Small intestine (tissue), 7 donors: Measurements from ENCODE around the gene R3HDM2. TPM values are rescaled to one million over a fixed set of nuclear protein-coding genes. Genes with fewer than 3 reads are reported as not detected.
"Not testable (repeated sequence)": the region's sequence is repeated elsewhere in the genome, so short reads cannot be mapped to it uniquely, and the experiment has no call there.

ENCODE experiments used
- DNase-seq, 2 donors: peaks; one replicate each; pipeline versions ENCODE4 v3.0.0 to v3.0.0-alpha.2; 2013
- FAIRE-seq: peaks from 2 replicates; lab custom pipeline; 2012; peaks lifted over from hg19 to GRCh38; lab: Jason Lieb, UNC
- H3K27ac ChIP-seq, 3 donors: one replicate each; pipeline ENCODE4 v1.5.1; 2013; ENCODE audit warnings: low read length in 2 of 3, mild to moderate bottlenecking in 2 of 3, control low read depth in 1 of 3, inconsistent platforms in 1 of 3, low read depth in 1 of 3, moderate library complexity in 1 of 3
- H3K27me3 ChIP-seq, 3 donors: one replicate each; pipeline ENCODE4 v1.6.1; 2013; ENCODE audit warnings: low read length in 3 of 3, inconsistent platforms in 1 of 3; ENCODE audit not compliant: control insufficient read depth in 3 of 3, insufficient read depth in 3 of 3
- H3K36me3 ChIP-seq, 3 donors: one replicate each; pipeline ENCODE4 v1.6.1; 2013; ENCODE audit warnings: low read length in 3 of 3, inconsistent platforms in 1 of 3, low read depth in 1 of 3, mild to moderate bottlenecking in 1 of 3, moderate library complexity in 1 of 3; ENCODE audit not compliant: control insufficient read depth in 3 of 3, insufficient read depth in 2 of 3
- H3K4me1 ChIP-seq, 3 donors: one replicate each; pipeline ENCODE4 v1.6.1; 2013; ENCODE audit warnings: low read length in 2 of 3, inconsistent platforms in 1 of 3, low read depth in 1 of 3, mild to moderate bottlenecking in 1 of 3, moderate library complexity in 1 of 3; ENCODE audit not compliant: control insufficient read depth in 3 of 3, insufficient read depth in 2 of 3
- H3K4me3 ChIP-seq, 3 donors: one replicate each; pipeline ENCODE4 v1.5.1; 2013; ENCODE audit warnings: low read length in 3 of 3, control low read depth in 1 of 3, inconsistent platforms in 1 of 3, low read depth in 1 of 3, mild to moderate bottlenecking in 1 of 3, moderate library complexity in 1 of 3
- H3K9me3 ChIP-seq, 2 donors: one replicate each; pipeline ENCODE4 v1.6.1; 2013; ENCODE audit warnings: low read depth in 1 of 2, low read length in 1 of 2; ENCODE audit not compliant: control insufficient read depth in 2 of 2, insufficient read depth in 1 of 2
- WGBS, 3 donors: extraction: QIAGEN DNeasy Blood & Tissue Kit; methylation state at CpG; one replicate each; pipeline ENCODE4 v1.1.7; 2013; 5-methylcytosine and 5-hydroxymethylcytosine counted together
- polyA plus RNA-seq, 4 donors: library from polyadenylated mRNA; stranded (reverse) in 3 of 4; unstranded in 1 of 4; fragments of 200-250 nt in 3 of 4; fragments of 120-200 nt in 1 of 4; gene quantifications; one replicate each; pipeline versions ENCODE4 v1.2.1 to v1.2.3, GENCODE V29; 2013
- donor health status: healthy with polysubstance abuse.
- donor health status: control.
- donor health status: control.
- donor health status: Bipolar disorder and iron deficiency.
- donor health status: healthy.

The R3HDM2 gene
- polyA plus RNA-seq, 4 donors, result 14.5 to 62.4 (median 18.7) TPM

DNA sequence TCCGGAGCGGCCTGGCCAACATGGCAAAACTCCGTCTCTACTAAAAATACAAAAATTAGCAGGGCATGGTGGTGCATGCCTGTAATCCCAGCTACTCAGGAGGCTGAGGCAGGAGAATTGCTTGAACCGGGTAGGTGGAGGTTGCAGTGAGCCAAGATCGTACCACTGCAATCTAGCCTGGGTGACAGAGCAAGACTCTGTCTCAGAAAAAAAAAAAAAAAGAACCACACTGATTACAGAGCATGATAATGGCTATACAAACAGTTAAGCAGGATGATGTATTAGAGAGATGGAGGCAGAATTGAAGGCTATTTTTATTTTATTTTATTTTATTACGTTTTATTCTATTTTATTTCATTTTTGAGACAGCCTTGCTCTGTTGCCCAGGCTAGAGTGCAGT lies 13.5 kb upstream of the R3HDM2 start:
- DNase-seq, H3K36me3 ChIP-seq, H3K4me3 ChIP-seq, H3K27ac ChIP-seq, H3K4me1 ChIP-seq, FAIRE-seq, H3K27me3 ChIP-seq: not testable (repeated sequence)
- 79 to 85% (median 82%) methylated on average over 6 of the region's 6 CpGs for WGBS, 3 donors
- peaks cover 0 to 11% of the 10 kb centered on the region in 2 donors for H3K9me3 ChIP-seq

DNA sequence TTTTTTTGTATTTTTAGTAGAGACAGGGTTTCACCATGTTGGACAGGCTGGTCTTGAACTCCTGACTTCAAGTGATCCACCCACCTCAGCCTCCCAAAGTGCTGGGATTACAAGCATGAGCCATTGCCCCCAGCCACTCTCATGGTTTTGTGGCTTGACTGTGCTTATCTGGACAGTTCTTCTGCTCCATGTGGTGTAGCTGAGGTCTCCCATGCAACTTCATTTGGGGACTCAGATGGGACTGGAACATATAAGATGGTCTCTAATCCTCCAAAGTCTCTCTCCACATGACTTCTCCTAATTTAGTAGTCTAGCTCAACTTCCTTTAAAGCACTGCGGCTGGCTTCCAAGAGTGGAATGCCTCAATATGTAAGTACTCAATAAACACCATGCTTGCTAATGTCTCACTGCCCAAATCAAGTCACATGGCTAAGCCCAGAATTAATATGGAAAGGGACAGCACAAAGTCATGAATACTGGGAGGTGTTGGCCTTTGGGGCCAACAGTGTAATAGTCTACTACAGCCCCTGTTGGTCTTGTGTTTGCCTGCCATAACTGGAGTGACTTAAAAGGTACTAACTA lies 11.1 kb upstream of the R3HDM2 start:
- Histone ChIP-seq H3K4me3 (no peak overlapping the region), H3K9me3 (peaks cover 0 to 4% of the 10 kb centered on the region in 2 donors), H3K36me3 (no peaks in the 10 kb centered on the region), H3K4me1 (no peaks in the 10 kb centered on the region), H3K27me3 (no peaks in the 10 kb centered on the region), H3K27ac (no peak overlapping the region)
- FAIRE-seq (no peak), DNase-seq (no peak)
- 37 to 82% (median 55%) methylated on average over 1 of the region's 1 CpG for WGBS, 3 donors

DNA sequence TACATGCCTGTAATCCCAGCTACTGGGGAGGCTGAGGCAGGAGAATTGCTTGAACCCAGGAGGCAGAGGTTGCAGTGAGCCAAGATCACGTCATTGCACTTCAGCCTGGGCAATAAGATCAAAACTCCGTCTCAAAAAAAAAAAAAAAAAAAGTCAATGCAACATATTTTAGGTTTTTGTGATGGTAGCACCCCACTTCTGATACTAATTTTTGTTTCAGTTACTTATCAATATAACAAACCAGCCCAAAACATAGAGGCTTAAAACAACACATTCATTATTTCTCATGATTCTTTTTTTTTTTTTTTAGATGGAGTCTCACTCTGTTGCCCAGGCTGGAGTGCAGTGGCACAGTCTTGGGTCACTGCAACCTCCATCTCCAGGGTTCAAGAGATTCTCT lies 10.6 kb upstream of the R3HDM2 start:
- not testable (repeated sequence) for H3K4me3 ChIP-seq, H3K27me3 ChIP-seq, H3K27ac ChIP-seq, FAIRE-seq, DNase-seq, H3K36me3 ChIP-seq, H3K4me1 ChIP-seq, H3K9me3 ChIP-seq
- 88 to 96% (median 91%) methylated on average over 2 of the region's 2 CpGs for WGBS, 3 donors

DNA sequence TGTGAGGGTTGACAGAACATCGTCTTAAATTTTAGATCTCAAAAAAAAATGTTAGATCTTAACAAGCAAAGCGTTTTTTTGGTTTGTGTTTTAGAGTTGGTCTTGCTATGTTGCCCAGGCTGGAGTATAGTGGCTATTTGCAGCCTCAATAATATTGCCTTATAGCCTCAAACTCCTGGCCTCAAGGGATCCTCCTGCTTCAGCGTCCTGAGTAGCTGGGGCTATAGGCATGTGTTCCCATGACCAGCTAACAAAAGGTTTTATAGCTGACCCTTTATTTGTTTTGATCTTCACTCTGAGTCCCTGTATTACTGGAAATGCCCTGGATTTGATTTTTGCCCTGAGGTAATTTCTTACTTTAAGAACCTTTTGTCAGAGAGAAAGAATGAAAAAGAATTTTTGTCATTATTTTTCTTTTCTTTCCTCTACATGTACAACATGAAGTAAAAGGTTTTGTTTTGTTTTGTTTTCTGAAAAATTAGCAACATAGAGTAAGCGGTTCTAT lies 9.0 kb upstream of the R3HDM2 start:
- FAIRE-seq, result no peak
- H3K9me3 ChIP-seq, result peaks cover 0 to 4% of the 10 kb centered on the region in 2 donors
- WGBS, 3 donors, result 84 to 87% (median 85%) methylated on average over 4 of the region's 4 CpGs
- H3K4me1 ChIP-seq, result peaks cover 0 to 2% (median 0%) of the 10 kb centered on the region in 3 donors
- no peaks in the 10 kb centered on the region for H3K36me3 ChIP-seq
- H3K27ac ChIP-seq, result no peak overlapping the region
- H3K4me3 ChIP-seq, result no peak overlapping the region
- no peaks in the 10 kb centered on the region for H3K27me3 ChIP-seq
- no peak for DNase-seq

DNA sequence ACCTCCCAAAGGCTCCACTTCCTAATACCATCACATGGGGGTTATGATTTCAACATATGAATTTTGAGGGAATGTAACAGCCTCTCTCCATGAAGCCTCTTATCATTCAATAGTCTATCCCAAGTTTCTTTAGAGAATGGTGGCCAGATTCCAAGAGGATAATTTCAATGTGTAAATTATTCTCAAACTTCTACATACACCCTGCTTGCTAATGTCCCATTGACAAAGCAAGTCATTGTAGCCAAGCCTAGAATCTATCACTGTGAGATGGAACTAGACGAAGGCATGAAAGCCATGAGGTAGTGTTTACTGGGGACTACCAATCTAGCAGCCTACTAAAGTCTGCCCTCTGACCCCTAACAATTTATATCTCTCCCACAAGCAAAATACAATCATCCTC lies 7.6 kb upstream of the R3HDM2 start:
- Histone ChIP-seq H3K4me3 (no peak overlapping the region), H3K27ac (no peak overlapping the region), H3K9me3 (peaks cover 0 to 4% of the 10 kb centered on the region in 2 donors), H3K27me3 (no peaks in the 10 kb centered on the region), H3K36me3 (no peaks in the 10 kb centered on the region), H3K4me1 (peaks cover 0 to 8% (median 0%) of the 10 kb centered on the region in 3 donors)
- no peak for FAIRE-seq
- DNase-seq, result no peak
- WGBS, 3 donors, result 50 to 70% (median 50%) methylated on average over 1 of the region's 1 CpG

DNA sequence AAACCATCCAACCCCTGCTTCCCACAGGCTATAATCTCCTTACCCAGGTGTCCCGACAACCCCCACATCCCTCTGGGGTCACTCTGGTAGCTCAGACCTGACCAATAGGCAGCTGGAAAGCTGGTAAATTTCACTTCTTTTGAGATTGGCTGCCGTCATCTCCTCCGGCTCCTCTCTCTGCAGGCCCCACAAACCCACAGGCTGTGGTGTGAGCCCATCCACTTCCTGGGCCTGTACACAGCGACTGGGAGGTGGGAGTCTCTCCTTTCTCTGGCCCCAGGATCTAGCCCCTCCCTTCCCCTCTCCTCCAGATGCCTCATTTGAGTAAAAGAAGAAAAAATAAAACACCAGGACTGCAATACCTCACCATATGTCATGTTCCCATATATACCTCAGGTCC lies 4.5 kb upstream of the R3HDM2 start:
- Histone ChIP-seq H3K27ac (no peak overlapping the region), H3K27me3 (no peaks in the 10 kb centered on the region), H3K36me3 (no peaks in the 10 kb centered on the region), H3K4me3 (no peak overlapping the region), H3K4me1 (peaks cover 0 to 21% (median 0%) of the 10 kb centered on the region in 3 donors), H3K9me3 (no peaks in the 10 kb centered on the region)
- no peak for DNase-seq
- FAIRE-seq, result no peak
- 51 to 71% (median 60%) methylated on average over 4 of the region's 4 CpGs for WGBS, 3 donors

DNA sequence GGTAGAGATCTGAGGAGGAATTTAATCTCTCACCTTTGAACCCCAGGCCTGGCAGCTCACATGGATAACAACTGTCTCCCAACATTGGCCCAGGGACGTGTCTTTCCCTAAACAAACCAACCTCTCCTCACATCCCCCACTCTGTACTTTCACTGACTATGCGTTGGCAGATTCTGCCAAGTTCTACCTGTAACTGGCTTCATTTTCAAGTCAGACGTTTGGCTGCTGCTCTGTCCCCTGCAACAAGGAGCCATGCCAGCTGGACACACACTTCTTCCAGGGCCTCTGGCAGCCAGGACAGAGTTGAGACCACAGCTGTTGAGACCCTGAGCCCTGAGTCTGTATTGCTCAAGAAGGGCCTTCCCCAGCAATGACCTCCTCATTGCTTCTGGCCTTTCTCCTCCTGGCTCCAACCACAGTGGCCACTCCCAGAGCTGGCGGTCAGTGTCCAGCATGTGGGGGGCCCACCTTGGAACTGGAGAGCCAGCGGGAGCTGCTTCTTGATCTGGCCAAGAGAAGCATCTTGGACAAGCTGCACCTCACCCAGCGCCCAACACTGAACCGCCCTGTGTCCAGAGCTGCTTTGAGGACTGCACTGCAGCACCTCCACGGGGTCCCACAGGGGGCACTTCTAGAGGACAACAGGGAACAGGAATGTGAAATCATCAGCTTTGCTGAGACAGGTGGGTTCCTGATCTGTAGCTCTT lies 3.8 kb upstream of the R3HDM2 start, which contains the start of gene INHBC:
TSS of gene INHBC (plus strand) at position 268 of the 707 bp plus-strand sequence. CDS start at position 371, 103 bp downstream.
- FAIRE-seq (no peak), DNase-seq (no peak)
- no peak within 1 kb of the TSS for H3K4me3 ChIP-seq
- H3K36me3 ChIP-seq, result no peaks in the 10 kb centered on the region
- H3K9me3 ChIP-seq, result no peaks in the 10 kb centered on the region
- H3K4me1 ChIP-seq, result peaks cover 0 to 22% (median 0%) of the 10 kb centered on the region in 3 donors
- 72 to 74% (median 72%) methylated on average over 8 of the region's 8 CpGs for WGBS, 3 donors
- no peak within 1 kb of the TSS for H3K27ac ChIP-seq
- no peaks in the 10 kb centered on the region for H3K27me3 ChIP-seq

DNA sequence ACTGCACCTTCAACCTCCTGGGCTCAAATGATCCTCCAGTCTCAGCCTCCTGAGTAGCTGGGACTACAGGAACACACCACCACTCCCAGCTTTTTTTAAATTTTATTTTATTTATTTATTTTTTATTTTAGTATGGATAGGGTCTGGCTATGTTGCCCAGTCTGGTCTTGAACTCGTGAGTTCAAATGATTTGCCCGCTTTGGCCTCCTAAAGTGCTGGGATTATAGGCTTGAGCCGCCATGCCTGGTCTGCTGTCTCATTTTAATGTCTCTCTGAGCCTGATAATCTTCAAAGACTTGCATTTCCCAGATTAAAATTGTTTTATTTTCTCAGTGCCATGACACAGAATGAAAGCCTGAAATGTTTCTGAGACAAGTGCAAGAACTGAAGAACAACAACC lies 2.5 kb upstream of the R3HDM2 start:
- no peak for DNase-seq
- 77 to 90% (median 81%) methylated on average over 3 of the region's 3 CpGs for WGBS, 3 donors

More for the DNA sequence above, 2.5 kb upstream of the R3HDM2 start:
- H3K27ac ChIP-seq, result no peak overlapping the region
- H3K36me3 ChIP-seq, result peaks cover 0 to 2% (median 0%) of the 10 kb centered on the region in 3 donors
- peaks cover 0 to 26% (median 3%) of the 10 kb centered on the region in 3 donors for H3K4me1 ChIP-seq
- H3K4me3 ChIP-seq, result no peak overlapping the region
- no peaks in the 10 kb centered on the region for H3K9me3 ChIP-seq
- H3K27me3 ChIP-seq, result no peaks in the 10 kb centered on the region
- FAIRE-seq, result no peak
